H1 (cell line): ENCODE measurements around the gene EFCAB13. TPM values are rescaled to one million over a fixed set of nuclear protein-coding genes. Genes with fewer than 3 reads are reported as not detected.

Experiments used
- CTCF ChIA-PET: fragments of 300-600 bp; sonication (Branson Sonifier 250); formaldehyde crosslinking; loops from one replicate; lab custom pipeline; 2021; ENCODE audit not compliant: partially characterized antibody; lab: Charles Lee
- POLR2A ChIA-PET: fragments of 300-600 bp; sonication (Branson Sonifier 250); formaldehyde crosslinking; loops from one replicate; lab custom pipeline; 2021; ENCODE audit warnings: inconsistent platforms; ENCODE audit not compliant: partially characterized antibody; lab: Charles Lee
- DNase-seq, 2 experiments: peaks; one replicate each; pipeline versions ENCODE4 v3.0.0 to v3.0.0-alpha.2; 2010 to 2022; ENCODE audit warnings: low spot score in 2 of 2, low read depth in 1 of 2, mixed read lengths in 1 of 2
- FAIRE-seq: peaks from 2 replicates; lab custom pipeline; 2011; peaks lifted over from hg19 to GRCh38; lab: Jason Lieb, UNC
- H2AFZ ChIP-seq: 2 replicates; pipeline ENCODE4 v1.8.1; 2012; ENCODE audit warnings: low read length, inconsistent platforms
- H2AK5ac ChIP-seq: 2 replicates; pipeline ENCODE4 v1.6.1; 2013; ENCODE audit warnings: low read depth, low read length
- H2BK120ac ChIP-seq: replicated peaks from 2 replicates; pipeline ENCODE3; 2013; ENCODE audit warnings: low read depth, low read length, inconsistent platforms
- H2BK12ac ChIP-seq: 2 replicates; pipeline ENCODE4 v1.6.1; 2013; ENCODE audit warnings: low read depth, low read length
- H2BK15ac ChIP-seq: 2 replicates; pipeline ENCODE4 v1.6.1; 2013; ENCODE audit warnings: low read length
- H2BK20ac ChIP-seq: 2 replicates; pipeline ENCODE4 v1.6.1; 2013; ENCODE audit warnings: low read length
- H2BK5ac ChIP-seq: 2 replicates; pipeline ENCODE4 v1.6.1; 2013; ENCODE audit warnings: low read depth, low read length
- H3K14ac ChIP-seq: 2 replicates; pipeline ENCODE4 v1.6.1; 2013; ENCODE audit warnings: inconsistent platforms; ENCODE audit not compliant: insufficient read length
- H3K18ac ChIP-seq: 2 replicates; pipeline ENCODE4 v1.6.1; 2013; ENCODE audit warnings: low read length; ENCODE audit errors: extremely low read depth
- H3K23ac ChIP-seq: 2 replicates; pipeline ENCODE4 v1.6.1; 2013; ENCODE audit warnings: inconsistent platforms; ENCODE audit not compliant: insufficient read length
- H3K23me2 ChIP-seq: 2 replicates; pipeline ENCODE4 v1.6.1; 2013; ENCODE audit warnings: low read depth, low read length
- H3K27ac ChIP-seq: 2 replicates; pipeline ENCODE4 v1.6.1; 2011; ENCODE audit warnings: low read depth, low read length, inconsistent platforms
- H3K27me3 ChIP-seq, 4 experiments: replicated peaks in 1 of 4; 1 replicate in 1 of 4; 2 replicates in 3 of 4; pipeline versions ENCODE4 v1.6.1 to v1.8.1; 2011 to 2013; ENCODE audit warnings: low read length in 3 of 4, mild to moderate bottlenecking in 3 of 4, inconsistent platforms in 2 of 4, mixed read lengths in 2 of 4, moderate library complexity in 1 of 4; ENCODE audit not compliant: control insufficient read depth in 3 of 4, insufficient read depth in 3 of 4; ENCODE audit errors: extremely low read depth in 1 of 4
- H3K36me3 ChIP-seq, 4 experiments: 2 replicates each; pipeline versions ENCODE4 v1.6.1 to v1.8.1; 2011 to 2013; ENCODE audit warnings: mild to moderate bottlenecking in 4 of 4, low read length in 3 of 4, moderate library complexity in 2 of 4, control low read depth in 1 of 4, inconsistent platforms in 1 of 4; ENCODE audit not compliant: insufficient read depth in 4 of 4, control insufficient read depth in 2 of 4
- H3K4ac ChIP-seq: replicated peaks from 2 replicates; pipeline ENCODE3; 2013; ENCODE audit warnings: low read length, low read depth, mixed read lengths, inconsistent platforms; ENCODE audit not compliant: insufficient read length
- H3K4me1 ChIP-seq, 4 experiments: replicated peaks in 1 of 4; 1 replicate in 1 of 4; 2 replicates in 3 of 4; pipeline versions ENCODE4 v1.6.1 to v1.8.1; 2011 to 2013; ENCODE audit warnings: low read length in 3 of 4, inconsistent platforms in 2 of 4, mixed read lengths in 1 of 4; ENCODE audit not compliant: insufficient read depth in 4 of 4, control insufficient read depth in 3 of 4
- H3K4me2 ChIP-seq, 2 experiments: 2 replicates each; pipeline versions ENCODE4 v1.6.1 to v1.8.1; 2011 to 2013; ENCODE audit warnings: low read depth in 2 of 2, low read length in 2 of 2, control low read depth in 1 of 2, inconsistent platforms in 1 of 2, mild to moderate bottlenecking in 1 of 2; ENCODE audit not compliant: insufficient read depth in 1 of 2
- H3K4me3 ChIP-seq, 4 experiments: fragments of 200-600, 300-600 bp in 1 of 4; sonication (generic), shearing (Covaris generic), sonication (Bioruptor Twin) in 1 of 4; 2 replicates each; pipeline versions ENCODE4 v1.5.1 to v1.8.1; 2011 to 2016; ENCODE audit warnings: low read length in 4 of 4, low read depth in 3 of 4, control low read depth in 2 of 4, inconsistent platforms in 2 of 4, mild to moderate bottlenecking in 2 of 4, mixed read lengths in 1 of 4, moderate library complexity in 1 of 4; ENCODE audit not compliant: insufficient read depth in 2 of 4; ENCODE audit errors: extremely low read depth in 1 of 4
- H3K56ac ChIP-seq: replicated peaks from 2 replicates; pipeline ENCODE3; 2013; ENCODE audit warnings: low read depth, mild to moderate bottlenecking, mixed read lengths, low read length, inconsistent platforms; ENCODE audit not compliant: insufficient read length
- H3K79me1 ChIP-seq: 2 replicates; pipeline ENCODE4 v1.6.1; 2013; ENCODE audit warnings: low read depth, low read length, control low read depth
- H3K79me2 ChIP-seq, 2 experiments: 2 replicates each; pipeline versions ENCODE4 v1.6.1 to v1.8.1; 2012 to 2013; ENCODE audit warnings: low read length in 2 of 2, mild to moderate bottlenecking in 2 of 2, inconsistent platforms in 1 of 2; ENCODE audit not compliant: insufficient read depth in 2 of 2, control insufficient read depth in 1 of 2
- H3K9ac ChIP-seq, 4 experiments: replicated peaks in 1 of 4; 1 replicate in 1 of 4; 2 replicates in 3 of 4; pipeline versions ENCODE4 v1.6.1 to v1.8.1; 2011 to 2013; ENCODE audit warnings: low read depth in 3 of 4, low read length in 3 of 4, control low read depth in 2 of 4, mild to moderate bottlenecking in 2 of 4, moderate library complexity in 2 of 4, inconsistent platforms in 1 of 4; ENCODE audit errors: extremely low read depth in 1 of 4
- H3K9me3 ChIP-seq, 2 experiments: 2 replicates each; pipeline versions ENCODE4 v1.6.1 to v1.8.1; 2012 to 2013; ENCODE audit warnings: mild to moderate bottlenecking in 2 of 2, moderate library complexity in 2 of 2, control low read depth in 1 of 2, inconsistent platforms in 1 of 2, low read depth in 1 of 2, low read length in 1 of 2, mixed read lengths in 1 of 2; ENCODE audit not compliant: insufficient read depth in 2 of 2
- H4K20me1 ChIP-seq, 2 experiments: replicated peaks in 1 of 2; 2 replicates each; pipeline versions ENCODE3 to v1.8.1; 2011 to 2013; ENCODE audit warnings: inconsistent platforms in 2 of 2, low read length in 2 of 2, mild to moderate bottlenecking in 1 of 2; ENCODE audit not compliant: insufficient read depth in 2 of 2, control insufficient read depth in 1 of 2
- H4K5ac ChIP-seq: 2 replicates; pipeline ENCODE4 v1.6.1; 2013; ENCODE audit warnings: low read length, low read depth, mixed read lengths, inconsistent platforms; ENCODE audit not compliant: insufficient read length
- H4K8ac ChIP-seq: 2 replicates; pipeline ENCODE4 v1.8.0; 2013; ENCODE audit warnings: mild to moderate bottlenecking, moderate library complexity, low read length, inconsistent platforms; ENCODE audit not compliant: insufficient read depth; ENCODE audit errors: extremely low read depth
- H4K91ac ChIP-seq: replicated peaks from 2 replicates; pipeline ENCODE3; 2013; ENCODE audit warnings: low read length, mixed read lengths, inconsistent platforms; ENCODE audit not compliant: insufficient read length
- EGR1 ChIP-seq: IDR thresholded peaks from 2 replicates; pipeline ENCODE4 v1.6.1; 2011; ENCODE audit warnings: low read depth, low read length, borderline replicate concordance
- SP4 ChIP-seq: IDR thresholded peaks from 2 replicates; pipeline ENCODE4 v1.6.1; 2012; ENCODE audit warnings: low read length, inconsistent platforms
- TBP ChIP-seq: IDR thresholded peaks from 2 replicates; pipeline ENCODE4 v1.6.1; 2011; ENCODE audit warnings: low read depth, low read length, improper control_type of control experiment
- WGBS, 2 experiments: shearing (Covaris generic) in 1 of 2; methylation state at CpG; one replicate each; pipeline versions ENCODE4 v1.1.6 to v1.1.7; 2013 to 2015; ENCODE audit warnings: low lambda C conversion rate in 2 of 2, mixed read lengths in 2 of 2, inconsistent platforms in 1 of 2, low coverage in 1 of 2, missing lambda C conversion rate in 1 of 2; ENCODE audit not compliant: insufficient replicate concordance in 2 of 2, insufficient coverage in 1 of 2, insufficient read length in 1 of 2; ENCODE audit errors: extremely low coverage in 1 of 2, missing lambda C conversion rate in 1 of 2; 5-methylcytosine and 5-hydroxymethylcytosine counted together
- long read RNA-seq, 2 experiments: library from RNA in 1 of 2; library from capped mRNA in 1 of 2; stranded (forward); transcript quantifications; one replicate each; pipeline ENCODE4 v2.0.0, GENCODE V29; 2021; ENCODE audit warnings: inconsistent platforms in 1 of 2
- polyA minus RNA-seq, 3 experiments: library from RNA; depleted of rRNA, polyadenylated mRNA; stranded (reverse); fragments of >200 nt; gene quantifications; 1 replicate in 2 of 3; 2 replicates in 1 of 3; pipeline ENCODE4 v1.2.3, GENCODE V29; 2011
- polyA plus RNA-seq, 7 experiments: library from polyadenylated mRNA; depleted of rRNA in 3 of 7; stranded (reverse) in 5 of 7; unstranded in 2 of 7; fragments of >200 nt in 5 of 7; fragments of 200-250 nt in 2 of 7; gene quantifications; 1 replicate in 5 of 7; 2 replicates in 1 of 7; 4 replicates in 1 of 7; pipeline versions ENCODE4 v1.2.1 to v1.2.3, GENCODE V29; 2011 to 2013; ENCODE audit warnings: missing spikeins in 2 of 7, mixed read lengths in 2 of 7
- total RNA-seq: library from RNA; stranded (reverse); fragmentation: NEBNext Ultra II Directional; extraction: Animal tissue kit (Norgen Biotek cat#: 25700); gene quantifications from 2 replicates; pipeline ENCODE4 v1.2.1, GENCODE V29; 2021

EFCAB13 gene, protein sequence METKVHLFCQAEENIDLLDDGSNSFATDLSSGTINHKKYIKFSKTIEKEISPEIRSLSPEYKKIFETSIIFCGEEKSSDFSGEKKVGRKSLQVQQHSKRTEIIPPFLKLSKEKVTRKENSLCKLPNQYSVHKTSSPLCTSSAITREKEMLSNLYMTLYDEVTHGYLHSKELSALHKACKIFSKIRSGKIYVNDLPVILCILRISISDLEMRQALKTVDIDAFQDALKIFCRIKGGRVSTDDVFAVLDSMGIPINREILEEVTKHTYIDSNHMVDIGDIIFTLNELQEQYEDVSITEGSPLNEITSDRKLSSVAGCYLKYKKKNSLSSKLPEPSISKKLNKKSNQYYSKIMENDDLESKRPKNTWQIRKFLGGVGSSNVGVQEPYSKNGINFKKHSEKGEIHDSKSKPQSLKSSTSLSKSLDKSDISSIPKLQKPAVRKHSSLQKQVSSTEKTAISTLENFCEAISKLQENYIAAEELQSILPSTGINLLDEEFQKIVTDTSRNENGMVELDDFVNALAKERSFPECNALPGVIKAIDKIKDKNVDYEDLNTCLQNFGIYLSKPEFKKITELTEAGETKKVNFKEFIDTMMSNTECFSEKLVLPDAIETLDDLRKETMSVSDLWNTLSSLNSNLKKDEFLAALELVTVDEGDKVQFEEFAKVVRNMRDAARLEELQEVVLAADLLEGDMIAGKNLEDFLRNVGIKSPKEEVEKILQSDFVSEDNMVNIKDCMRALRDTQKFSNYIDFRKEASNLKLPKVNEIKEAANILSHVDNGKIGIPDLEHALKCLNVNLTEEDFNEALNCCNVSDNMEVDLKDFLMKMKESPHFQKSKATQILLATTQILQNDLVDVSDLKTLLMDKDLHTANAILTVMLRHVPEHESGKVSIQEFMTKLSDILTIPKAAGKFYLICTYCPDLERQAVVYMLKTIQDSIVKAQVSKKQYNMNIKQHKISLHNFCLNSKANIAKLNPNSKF
- 1.3 and 2.0 TPM in 2 replicates for total RNA-seq
- 0.12 and 0.47 TPM in 2 replicates for polyA plus RNA-seq (2011; rRNA removed)
- polyA plus RNA-seq (2011; cell fraction: cytosol; rRNA removed), result 0.53 TPM
- 0.53 TPM for polyA plus RNA-seq (2011; cell fraction: nucleus; rRNA removed)
- polyA plus RNA-seq (2012, experiment 1 of 2), result 0.71 to 2.0 TPM (median 1.2 TPM) in 4 replicates
- not detected for polyA plus RNA-seq (2012, experiment 2 of 2)
- polyA plus RNA-seq (2013, experiment 1 of 2), result 1.0 TPM
- polyA plus RNA-seq (2013, experiment 2 of 2), result 0.75 TPM
- polyA minus RNA-seq (2011; rRNA and poly(A)+ RNA removed), result 0.95 and 1.2 TPM in 2 replicates
- 2.2 TPM for polyA minus RNA-seq (2011; cell fraction: cytosol; rRNA and poly(A)+ RNA removed)
- polyA minus RNA-seq (2011; cell fraction: nucleus; rRNA and poly(A)+ RNA removed), result 3.2 TPM
- long read RNA-seq, experiment 1, result 0 reads
- long read RNA-seq, experiment 2, result 0 reads

- peak within 1 kb of the TSS; percentile 97 for H2BK15ac ChIP-seq
- H4K5ac ChIP-seq, result peak within 1 kb of the TSS; percentile 74
- peak within 1 kb of the TSS; percentile 88 to 98 for H3K4me2 ChIP-seq
- H3K23ac ChIP-seq, result no peak within 1 kb of the TSS
- H3K18ac ChIP-seq, result peak within 1 kb of the TSS; percentile 99
- peaks cover 0 to 4% of the 10 kb centered on the region in 2 experiments; a peak in 1 of 4 replicates for H3K9me3 ChIP-seq
- no peak within 1 kb of the TSS for H3K14ac ChIP-seq
- peak within 1 kb of the TSS; percentile 41; the same call in 1 of the 2 replicates for H3K27ac ChIP-seq
- H3K79me1 ChIP-seq, result no peaks in the 10 kb centered on the region; the same call in 1 of the 2 replicates
- no peak within 1 kb of the TSS; the same call in 1 of the 2 replicates for H2AK5ac ChIP-seq
- 5% methylated on average over 52 of the region's 72 CpGs; no CpG with 5 or more reads in 1 of the 2 experiments for WGBS, 2 experiments
- H3K36me3 ChIP-seq, result no peaks in the 10 kb centered on the region
- no peaks in the 10 kb centered on the region for H3K79me2 ChIP-seq
- H3K9ac ChIP-seq, result peak within 1 kb of the TSS in 3 of 4 experiments; percentile 46 to 74 (median 73); a peak in 5 of 7 replicates
- DNase-seq (peak; percentile 85 to 94), FAIRE-seq (no peak)
- H2AFZ ChIP-seq, result peak within 1 kb of the TSS; percentile 87
- H2BK5ac ChIP-seq, result peak within 1 kb of the TSS; percentile 90; the same call in 1 of the 2 replicates
- H3K4ac ChIP-seq, result peak within 1 kb of the TSS; percentile 12
- peaks cover 5% of the 10 kb centered on the region for H3K23me2 ChIP-seq
- H2BK12ac ChIP-seq, result peak within 1 kb of the TSS; percentile 93; the same call in 1 of the 2 replicates
- H4K20me1 ChIP-seq, result no peaks in the 10 kb centered on the region
- peaks cover 0 to 13% (median 4%) of the 10 kb centered on the region in 4 experiments; a peak in 4 of 7 replicates for H3K27me3 ChIP-seq
- ChIA-PET CTCF (interaction anchor here (1.1 to 3.1 kb wide), 5 partner anchors 8 to 295 kb away, joined by 3 to 13 read pairs (median 6); no protein-coding TSS in a partner anchor), POLR2A (interaction anchor here (0.8 to 1.8 kb wide), 12 partner anchors 10 to 325 kb away, joined by 3 to 7 read pairs (median 3); partner anchors contain the start of gene CDC27)
- H3K4me3 ChIP-seq, result peak within 1 kb of the TSS; percentile 65 to 71 (median 67)
- H4K91ac ChIP-seq, result peak within 1 kb of the TSS; percentile 61
- H2BK20ac ChIP-seq, result no peak within 1 kb of the TSS
- peaks cover 0 to 2% (median 0%) of the 10 kb centered on the region in 4 experiments; a peak in 2 of 7 replicates for H3K4me1 ChIP-seq
- H2BK120ac ChIP-seq, result no peak within 1 kb of the TSS
- peak within 1 kb of the TSS; percentile 90 for H4K8ac ChIP-seq
- H3K56ac ChIP-seq, result peak within 1 kb of the TSS; percentile 9
- peak; percentile 93 for TF ChIP-seq SP4
- peak; percentile 90 for TF ChIP-seq TBP
- TF ChIP-seq EGR1, result peak; percentile 83; the same call in 1 of the 2 replicates
These were observed at the start of gene EFCAB13 for GRCh38 chr17:47323382-47324223. Gene EFCAB13 (plus strand): TSS chr17:47323955. CDS start chr17:47328354, 4,399 bp downstream.
